Astrocyte of the hippocampus (primary cell): ENCODE data around the gene IL13.

Experiments used
- DNase-seq: peaks from one replicate; pipeline ENCODE4 v3.0.0; 2011; ENCODE audit warnings: low read depth, low spot score

Gene IL13

DNA sequence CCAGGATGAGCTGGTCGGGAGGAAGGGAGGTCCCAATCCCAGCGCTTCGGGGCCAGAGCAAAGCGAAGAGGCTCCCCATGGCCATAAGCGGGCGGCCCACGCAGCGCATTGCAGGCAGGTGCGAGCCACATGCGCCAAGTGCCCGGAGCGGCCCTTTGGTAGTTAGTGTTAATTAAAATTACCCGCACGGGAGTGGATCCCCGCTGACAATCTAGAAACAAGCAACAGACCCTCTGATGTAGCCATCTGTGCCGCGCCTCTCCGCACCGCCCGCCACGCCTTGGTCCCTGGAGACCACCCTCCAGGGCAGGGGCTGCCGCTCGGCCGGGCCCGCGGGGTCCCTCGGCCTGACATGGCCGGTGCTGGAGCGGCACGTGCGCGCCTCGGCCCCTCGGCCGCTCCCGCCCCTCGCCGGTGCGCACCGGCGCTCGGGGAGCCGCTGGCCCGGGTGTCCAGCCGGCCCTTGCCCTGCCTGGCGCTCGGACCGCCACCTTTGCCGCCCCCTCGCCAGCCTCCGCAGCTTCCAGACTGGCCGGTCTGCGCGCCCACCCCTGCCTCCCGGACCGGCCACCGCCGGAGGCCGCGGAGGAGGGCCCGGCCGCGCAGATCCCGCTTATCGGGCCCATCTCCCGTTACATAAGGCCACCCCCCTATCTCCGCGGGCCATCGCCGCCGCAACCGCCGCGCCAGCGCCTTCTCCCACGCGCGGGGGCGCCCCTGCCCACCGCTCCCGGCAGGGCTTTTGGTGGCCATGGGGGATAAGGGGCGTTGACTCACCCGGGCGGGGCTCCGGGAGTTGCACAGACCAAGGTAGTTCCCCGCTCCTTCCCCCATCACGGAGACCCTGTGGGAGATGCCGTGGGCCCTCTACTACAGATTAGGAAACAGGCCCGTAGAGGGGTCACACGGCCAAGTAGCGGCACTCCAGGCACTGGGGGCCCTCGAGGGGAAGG lies 1.9 kb upstream of the IL13 start:
- DNase-seq: peak; percentile 67

GRCh38 chr5:132656774-132657355 lies 1.1 kb upstream of the IL13 start:
- DNase-seq: no peak

DNA sequence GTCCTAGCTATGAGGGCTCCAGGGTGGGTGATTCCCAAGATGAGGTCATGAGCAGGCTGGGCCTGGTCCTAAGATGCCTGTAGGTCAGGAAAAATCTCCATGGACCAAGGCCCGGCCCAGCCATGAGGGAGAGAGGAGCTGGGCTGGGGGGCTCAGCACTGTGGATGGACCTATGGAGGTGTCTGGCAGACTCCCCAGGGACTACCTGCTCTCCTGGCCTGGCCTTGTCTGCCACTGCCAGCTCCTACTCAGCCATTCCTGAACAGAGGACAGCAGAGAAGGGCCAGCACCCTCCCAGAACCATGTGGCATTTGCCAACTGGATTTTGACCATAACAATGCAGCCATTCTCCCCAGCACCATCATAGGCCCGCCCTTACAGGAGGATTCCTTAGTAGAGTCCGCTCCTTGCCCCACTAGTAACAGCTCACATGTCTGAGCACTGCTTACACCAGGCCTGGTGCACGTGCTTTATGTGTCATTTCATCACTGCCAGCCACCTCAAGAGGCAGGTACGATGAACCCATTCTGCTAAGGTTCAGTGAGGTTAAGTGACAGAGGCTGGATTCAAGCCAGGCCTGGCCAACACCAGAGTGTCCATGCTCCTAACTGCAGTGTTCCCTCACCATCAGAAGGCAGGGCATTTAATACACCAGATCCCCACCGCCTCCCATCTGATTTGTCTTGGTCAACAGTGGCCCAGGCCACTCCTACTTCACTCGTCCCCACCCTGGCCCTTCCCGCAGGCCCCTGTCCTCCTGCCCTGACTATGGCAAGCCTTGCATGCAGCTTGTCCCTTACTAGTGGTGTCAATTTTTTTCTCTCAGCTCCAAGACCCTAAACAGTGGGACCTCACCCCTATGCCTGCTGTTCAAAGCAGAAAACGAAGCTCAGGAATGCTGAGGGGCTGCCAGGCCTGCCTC lies 669 bp downstream of the IL13 start:
- DNase-seq: no peak

DNA sequence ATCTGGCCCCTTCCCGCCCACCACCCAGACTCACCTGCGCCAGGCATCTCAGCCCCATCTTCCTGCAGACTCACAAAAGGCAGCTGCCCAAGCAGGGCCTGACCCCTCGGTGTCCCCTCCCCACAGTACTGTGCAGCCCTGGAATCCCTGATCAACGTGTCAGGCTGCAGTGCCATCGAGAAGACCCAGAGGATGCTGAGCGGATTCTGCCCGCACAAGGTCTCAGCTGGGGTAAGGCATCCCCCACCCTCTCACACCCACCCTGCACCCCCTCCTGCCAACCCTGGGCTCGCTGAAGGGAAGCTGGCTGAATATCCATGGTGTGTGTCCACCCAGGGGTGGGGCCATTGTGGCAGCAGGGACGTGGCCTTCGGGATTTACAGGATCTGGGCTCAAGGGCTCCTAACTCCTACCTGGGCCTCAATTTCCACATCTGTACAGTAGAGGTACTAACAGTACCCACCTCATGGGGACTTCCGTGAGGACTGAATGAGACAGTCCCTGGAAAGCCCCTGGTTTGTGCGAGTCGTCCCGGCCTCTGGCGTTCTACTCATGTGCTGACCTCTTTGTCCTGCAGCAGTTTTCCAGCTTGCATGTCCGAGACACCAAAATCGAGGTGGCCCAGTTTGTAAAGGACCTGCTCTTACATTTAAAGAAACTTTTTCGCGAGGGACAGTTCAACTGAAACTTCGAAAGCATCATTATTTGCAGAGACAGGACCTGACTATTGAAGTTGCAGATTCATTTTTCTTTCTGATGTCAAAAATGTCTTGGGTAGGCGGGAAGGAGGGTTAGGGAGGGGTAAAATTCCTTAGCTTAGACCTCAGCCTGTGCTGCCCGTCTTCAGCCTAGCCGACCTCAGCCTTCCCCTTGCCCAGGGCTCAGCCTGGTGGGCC lies 1.9 kb downstream of the IL13 start:
- DNase-seq: no peak

DNA sequence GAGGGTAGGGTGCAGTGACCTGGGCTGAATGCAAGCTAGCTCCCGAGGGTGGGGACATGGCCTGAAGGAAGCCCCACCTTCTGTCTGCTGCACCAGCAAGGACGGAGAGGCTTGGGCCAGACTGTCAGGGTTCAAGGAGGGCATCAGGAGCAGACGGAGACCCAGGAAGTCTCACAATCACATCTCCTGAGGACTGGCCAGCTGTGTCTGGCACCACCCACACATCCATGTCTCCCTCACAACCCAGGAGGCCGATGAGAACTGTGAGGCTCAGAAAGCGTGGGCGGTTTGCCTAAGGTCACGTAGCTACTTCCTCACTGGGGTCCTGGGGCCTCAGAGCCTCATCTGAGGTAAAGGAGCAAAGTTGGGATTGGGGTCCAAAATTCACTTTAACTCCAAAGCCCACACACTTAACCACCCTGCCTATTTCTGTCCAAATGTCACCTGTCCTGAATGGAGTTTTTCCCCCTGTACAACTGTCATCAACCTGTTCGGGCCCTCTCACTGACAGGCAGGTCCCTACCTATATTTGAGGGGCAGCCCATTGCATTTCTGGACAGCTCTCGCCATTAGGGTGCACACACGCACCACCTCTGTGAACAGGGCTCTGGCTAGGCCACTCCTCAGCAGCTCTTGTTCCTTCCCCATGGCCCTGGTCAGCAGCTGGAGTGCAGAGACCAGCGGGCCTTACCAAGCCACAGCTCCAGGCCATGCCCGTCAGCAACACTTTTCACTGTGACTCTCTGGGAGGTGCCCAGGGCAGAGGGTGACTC lies 3.4 kb downstream of the IL13 start:
- no peak for DNase-seq

DNA sequence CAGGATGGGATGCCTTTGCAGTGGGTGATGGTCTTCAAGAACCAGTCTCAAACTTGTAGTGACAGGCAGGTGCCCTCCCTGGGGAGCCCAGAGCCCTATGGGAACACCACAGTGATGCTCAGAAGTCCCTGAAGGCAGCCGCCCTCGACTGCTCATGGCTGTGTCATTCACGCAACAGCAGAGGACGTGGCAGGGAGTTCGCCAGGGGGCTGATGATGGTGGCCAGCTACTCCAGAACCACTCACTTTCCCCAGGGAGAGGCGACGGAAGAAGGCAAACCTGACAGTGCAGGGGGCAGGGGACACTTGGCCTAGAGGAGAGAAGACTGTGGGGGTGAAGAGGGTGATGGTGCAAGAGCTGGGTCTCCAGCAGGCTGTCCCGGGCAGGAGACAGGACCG lies 4.0 kb downstream of the IL13 start:
- no peak for DNase-seq

DNA sequence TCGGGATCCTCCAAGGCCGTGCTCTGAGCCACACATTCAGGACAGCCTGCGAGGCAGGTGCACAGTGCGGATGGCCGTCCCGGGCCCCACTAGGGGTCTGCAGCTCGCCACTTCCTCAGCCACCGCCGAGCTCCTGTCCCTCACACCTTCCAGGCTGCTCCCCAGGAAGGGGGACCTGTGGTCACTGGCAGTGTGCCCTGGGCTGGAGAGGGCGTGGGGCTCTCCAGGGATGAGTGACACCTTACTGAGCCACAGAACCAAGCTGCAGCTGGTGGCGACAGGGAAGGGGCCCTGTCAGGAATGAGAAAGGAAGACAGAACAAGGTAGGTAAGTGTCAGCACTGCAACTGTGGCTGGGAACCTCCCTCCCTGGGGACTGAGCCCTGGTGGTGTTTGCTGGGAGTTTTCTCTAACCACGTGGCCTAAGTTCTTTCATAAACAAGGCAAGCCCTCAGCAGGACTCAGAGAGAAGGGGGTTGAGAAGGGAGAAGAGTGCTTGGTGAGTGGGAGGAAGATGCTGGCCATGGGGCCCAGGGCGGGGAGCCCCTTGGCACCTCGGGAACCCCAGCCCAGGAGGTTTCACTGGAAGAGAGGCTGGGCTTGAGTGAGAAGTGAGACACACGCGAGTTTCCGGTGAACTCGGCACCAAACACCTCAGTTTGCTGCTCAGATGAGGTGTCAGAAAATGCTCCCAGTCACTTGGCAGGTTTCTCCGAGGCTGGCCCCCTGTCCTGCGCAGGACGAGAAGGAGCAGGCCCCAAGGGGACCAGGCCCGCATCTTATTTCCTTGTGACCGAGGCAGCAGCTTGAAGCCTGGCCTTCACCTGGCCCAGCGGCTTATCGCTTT lies 5.2 kb downstream of the IL13 start:
- no peak for DNase-seq

GRCh38 chr5:132663771-132664695 lies 6.1 kb downstream of the IL13 start:
- no peak for DNase-seq

- DNase-seq: no peak
Measured at GRCh38 chr5:132664696-132665209, 6.8 kb downstream of the IL13 start.

- no peak for DNase-seq
Measured at GRCh38 chr5:132665574-132666080, 7.7 kb downstream of the IL13 start.

GRCh38 chr5:132666310-132667123 lies 8.5 kb downstream of the IL13 start:
- no peak for DNase-seq

- no peak for DNase-seq
Measured at GRCh38 chr5:132667309-132667708, 9.3 kb downstream of the IL13 start.

- no peak for DNase-seq
Measured at GRCh38 chr5:132667761-132668705, 10.1 kb downstream of the IL13 start.

DNA sequence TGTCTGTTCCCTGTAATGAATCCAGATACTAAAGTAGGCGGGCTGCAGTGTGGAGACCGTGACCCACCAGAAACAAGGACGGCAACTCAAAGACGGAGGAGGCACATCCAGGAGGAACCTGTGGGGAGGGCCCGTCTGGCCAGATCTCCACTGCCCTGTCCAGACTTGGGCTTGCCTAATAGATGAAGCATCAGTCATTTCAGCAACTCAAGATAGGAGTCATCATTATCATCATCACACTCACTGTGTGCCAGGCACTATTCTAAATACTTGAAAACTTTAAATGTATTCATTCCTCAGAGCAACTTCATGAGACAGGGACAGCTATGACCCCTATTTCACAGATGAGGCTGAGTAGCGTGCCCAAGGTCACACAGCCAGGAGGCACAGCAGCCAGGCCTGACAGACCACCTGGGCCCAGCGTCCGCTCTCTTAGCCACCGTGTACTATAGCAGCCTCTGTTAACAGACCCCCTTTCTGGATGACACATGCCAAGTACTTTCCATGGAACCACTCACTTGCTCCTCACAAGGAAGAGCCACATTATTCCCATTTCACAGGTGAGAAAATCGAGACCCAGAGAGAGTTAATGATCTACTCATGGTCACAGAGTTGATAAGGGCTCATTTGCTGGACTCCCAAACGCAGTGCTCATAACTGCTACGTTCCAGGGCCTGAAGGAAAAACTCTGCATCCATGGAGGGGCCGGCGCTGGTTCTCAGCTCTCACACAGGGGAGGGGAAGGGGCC lies 10.9 kb downstream of the IL13 start:
- no peak for DNase-seq

- no peak for DNase-seq
Measured at GRCh38 chr5:132669455-132669820, 11.5 kb downstream of the IL13 start.
